GF-D8 (cell line): ENCODE results near the gene VSIG10L2.
"Not testable (repeated sequence)": the region's sequence is repeated elsewhere in the genome, so short reads cannot be mapped to it uniquely, and the experiment has no call there.

Experiments used
- DNase-seq: peaks from one replicate; lab custom pipeline; 2025; lab: John Stamatoyannopoulos, UW

The VSIG10L2 gene

DNA sequence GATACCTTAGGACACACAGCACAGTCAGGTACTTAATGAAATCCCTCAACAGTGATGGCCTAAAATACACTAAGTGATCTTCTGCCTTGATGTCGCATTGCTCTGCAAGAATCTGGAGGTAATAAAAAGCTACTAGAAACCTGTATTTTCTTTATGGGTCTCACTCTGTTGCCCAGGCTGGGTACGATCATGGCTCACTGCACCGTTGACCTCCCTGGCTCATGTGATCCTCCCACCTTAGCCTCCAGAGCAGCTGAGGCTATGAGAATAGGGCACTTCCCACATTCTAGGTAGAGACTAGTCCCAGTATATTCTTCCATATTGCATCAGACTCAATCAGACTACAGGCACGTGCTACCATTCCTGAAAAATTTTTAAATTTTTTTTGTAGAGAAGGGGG lies 21.7 kb downstream of the VSIG10L2 start:
- DNase-seq: no peak

DNA sequence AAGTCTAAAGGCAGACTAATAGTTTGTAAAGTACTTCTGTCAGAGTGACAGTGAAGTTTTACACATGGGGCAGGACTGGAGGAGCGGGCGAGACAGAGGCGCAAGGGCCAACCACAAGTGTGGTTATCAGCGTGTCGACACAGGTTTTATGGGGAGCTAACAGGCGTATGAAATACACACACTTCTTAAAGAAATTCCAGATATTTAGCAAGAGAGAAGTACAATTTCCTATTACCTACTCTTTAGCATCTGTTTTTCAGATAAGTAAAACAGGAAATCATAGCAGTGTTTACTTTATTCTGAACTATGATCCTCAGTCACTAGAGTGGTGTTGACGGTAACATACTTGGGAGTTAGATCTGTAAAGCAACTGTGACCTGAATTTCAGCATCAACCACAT lies 22.5 kb downstream of the VSIG10L2 start:
- DNase-seq: peak; percentile 98

DNA sequence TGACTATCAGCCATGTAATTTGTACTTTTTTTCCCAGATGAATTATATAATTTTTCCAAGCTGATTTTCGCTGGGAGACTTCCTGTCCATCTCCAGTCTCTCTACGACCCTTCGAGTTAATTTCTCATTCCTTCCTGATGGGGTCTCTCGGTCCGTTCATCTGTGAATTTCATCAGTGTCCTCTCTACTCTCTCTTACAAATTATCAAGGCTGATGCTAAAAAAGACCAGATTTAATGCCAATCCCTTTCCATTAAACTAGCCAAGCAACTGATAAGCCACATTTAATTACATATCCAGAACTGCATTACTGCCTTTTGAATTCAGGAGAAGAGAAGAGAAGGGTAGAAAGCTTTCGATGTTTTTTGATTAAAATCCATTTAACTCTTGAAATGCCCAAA lies 25.8 kb downstream of the VSIG10L2 start:
- DNase-seq: no peak

DNA sequence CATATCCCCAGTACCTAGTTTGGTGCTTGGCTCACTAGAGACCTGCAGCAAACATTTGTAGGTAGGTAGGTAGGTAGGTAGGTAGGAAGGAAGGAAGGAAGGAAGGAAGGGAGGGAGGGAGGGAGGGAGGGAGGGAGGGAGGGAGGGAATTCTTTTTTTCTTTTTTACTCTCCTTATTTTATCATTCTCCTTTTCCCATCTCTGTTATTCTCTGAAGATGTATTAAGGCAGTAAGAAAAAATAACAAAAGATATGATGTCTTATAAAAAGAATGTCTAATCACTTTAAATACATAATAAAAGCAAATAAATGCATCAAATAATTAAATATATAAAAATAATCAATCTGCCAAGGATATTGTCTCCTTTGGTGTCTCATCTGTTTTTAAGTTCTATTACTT lies 28.4 kb downstream of the VSIG10L2 start:
- DNase-seq: no peak

DNA sequence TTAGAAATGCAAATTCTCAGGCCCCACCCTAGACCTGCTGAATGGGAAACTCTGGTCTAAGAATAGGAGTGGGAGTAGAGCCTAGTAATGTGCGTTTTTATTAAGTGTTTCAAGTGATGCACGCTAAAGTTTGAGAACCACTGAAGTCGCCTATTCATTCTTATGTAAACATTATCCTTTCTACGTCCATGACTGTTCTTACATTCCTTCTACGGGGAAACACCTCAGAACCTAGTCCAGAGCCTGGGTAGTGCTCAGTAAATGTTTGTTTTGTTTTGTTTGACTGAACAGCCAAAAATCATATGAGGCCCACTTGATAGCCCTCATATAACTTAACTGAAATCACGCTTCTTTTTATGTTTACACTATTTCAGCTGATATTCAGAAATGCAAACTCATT lies 29.8 kb downstream of the VSIG10L2 start:
- no peak for DNase-seq

DNA sequence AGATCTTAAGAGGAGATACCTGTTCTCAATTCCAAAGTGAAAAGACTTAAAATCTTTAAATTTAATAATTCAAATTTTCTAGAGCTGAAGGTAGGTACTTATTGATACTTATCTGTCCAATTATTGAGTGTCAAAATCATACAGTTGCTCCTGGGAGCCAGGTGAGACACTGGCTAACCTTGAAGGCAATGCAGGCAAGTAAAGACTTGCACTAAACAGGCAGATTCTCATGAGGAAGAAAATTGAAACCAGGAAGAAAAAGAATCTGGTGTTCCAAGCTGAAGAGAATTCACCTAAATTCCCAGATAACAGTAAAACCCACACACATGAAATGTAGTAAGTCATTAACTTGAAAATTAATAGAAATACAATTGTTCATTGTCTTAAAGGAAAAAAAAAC lies 30.3 kb downstream of the VSIG10L2 start:
- no peak for DNase-seq

DNA sequence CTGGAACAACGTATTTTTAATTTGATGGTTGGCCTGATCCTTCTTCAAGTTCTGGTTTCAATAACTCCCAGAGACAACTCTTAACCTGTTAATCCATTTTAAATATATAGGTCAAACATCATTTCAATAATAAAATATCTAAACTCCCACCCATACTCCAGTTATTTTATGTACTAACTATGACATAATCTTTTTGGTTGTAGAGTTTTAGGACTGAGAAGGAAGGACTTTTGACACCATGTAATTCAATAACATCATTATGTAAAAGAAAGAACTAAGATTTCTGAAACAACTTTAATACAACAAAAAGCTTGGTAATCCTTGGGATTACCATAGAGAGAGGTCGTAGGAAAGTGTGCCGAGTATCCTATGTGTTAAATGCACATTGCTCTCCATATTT lies 31.5 kb downstream of the VSIG10L2 start:
- no peak for DNase-seq

DNA sequence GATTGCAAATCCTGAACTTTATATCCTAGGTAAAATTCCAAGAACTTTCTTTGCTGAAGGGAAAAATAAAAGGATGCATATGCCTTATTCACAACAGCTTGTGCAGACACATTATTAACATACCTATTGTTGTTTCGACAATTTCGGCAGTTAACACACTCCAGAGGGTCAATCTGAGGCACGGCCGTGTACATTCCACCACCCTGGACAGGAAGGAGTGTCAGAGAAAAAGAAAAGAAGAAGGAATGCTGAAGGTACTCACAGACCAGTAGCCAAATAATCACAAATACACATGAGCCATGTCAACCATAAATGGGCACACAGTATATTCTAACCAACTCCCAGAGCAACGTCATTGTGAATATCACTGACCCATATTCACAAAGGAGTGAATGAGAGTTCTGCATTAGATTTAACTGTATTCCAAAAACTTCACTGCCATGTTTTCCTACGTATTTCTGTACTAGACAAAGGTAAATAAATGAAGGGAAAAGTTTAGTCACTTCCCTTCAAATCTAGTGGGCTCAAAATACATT lies 32.4 kb downstream of the VSIG10L2 start:
- DNase-seq: no peak

DNA sequence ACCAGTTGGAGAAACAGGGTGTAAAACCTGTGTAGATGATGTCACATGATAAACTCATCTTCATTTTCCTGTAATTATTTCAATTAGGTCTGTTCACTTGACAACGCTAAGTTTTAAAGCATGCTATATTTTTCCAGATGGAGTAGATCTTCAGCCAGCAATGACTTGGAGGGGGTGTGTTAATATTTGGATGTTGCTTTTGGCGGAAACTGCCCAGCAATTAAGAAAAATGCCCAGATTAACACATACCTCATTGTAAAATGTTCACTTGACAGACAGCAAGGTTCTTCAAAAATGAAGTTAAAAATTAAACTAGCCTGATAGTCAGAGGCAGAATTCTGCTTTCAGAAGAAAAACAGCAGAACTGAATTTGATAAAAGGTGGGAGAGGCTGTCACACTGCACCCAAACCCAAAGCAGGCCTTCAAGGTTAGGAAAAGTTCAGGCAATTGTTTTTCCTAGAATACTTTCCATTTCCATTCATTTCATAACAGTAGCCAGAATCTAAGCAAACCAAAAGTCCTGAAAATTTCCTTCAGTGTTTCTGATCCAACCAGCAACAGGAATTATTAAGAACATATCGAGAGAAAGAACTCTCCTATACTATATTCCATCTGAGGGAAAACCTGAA lies 33.0 kb downstream of the VSIG10L2 start:
- DNase-seq: no peak

DNA sequence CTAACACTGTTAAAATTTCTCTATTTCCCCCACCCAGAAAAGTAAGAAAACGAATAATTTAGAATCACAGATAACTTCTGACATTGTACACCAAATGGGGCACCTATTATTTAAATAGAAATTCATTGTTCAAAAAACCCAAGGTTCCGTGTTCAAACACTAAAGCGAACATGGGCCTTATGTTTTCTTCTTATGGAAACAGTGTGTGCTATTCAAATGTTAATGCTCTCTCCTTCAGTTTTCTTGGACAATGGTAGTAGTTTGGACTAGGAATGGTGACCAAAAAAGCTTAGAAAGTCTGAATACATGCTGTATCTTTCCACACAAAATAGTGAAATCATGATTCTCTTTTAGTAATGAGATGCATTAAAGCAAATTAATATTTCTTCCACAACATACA lies 33.7 kb downstream of the VSIG10L2 start:
- no peak for DNase-seq

DNA sequence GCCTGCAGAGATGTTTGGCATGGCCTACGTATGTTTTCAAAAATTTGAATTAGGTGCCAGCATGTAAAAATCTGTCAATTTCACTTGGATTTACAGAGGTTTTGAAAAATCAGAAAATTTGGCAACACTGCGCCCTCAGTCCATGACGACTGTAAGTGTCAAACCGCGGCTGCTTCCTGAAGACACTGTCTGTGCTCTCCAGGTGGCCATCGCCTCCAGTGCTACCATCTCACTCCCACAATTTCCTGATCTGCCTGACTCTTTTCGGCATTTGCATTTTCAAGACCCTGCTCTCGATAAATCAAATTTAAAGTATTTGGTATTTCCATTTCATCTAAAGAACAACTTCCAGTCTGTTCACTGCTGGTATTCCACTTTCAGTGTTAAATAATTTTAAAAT lies 34.6 kb downstream of the VSIG10L2 start:
- no peak for DNase-seq

DNA sequence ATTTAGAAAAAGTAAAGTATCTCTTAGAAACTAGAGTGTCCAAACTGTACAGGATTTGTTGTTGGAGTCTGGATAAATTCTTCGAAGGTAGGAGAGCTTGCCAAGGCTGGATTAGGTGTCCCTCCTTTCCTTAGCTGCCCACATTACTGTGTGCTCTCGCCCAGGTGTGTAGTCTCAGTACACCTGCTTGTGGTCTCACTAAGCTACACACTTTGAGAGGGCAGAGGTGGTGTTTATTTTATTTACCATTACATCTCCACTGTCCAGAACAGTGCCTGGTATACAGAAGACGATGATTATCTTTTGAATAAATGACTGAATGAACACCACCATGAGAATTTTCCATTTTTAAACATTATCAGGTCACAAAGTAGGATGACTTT lies 36.5 kb downstream of the VSIG10L2 start:
- no peak for DNase-seq

DNA sequence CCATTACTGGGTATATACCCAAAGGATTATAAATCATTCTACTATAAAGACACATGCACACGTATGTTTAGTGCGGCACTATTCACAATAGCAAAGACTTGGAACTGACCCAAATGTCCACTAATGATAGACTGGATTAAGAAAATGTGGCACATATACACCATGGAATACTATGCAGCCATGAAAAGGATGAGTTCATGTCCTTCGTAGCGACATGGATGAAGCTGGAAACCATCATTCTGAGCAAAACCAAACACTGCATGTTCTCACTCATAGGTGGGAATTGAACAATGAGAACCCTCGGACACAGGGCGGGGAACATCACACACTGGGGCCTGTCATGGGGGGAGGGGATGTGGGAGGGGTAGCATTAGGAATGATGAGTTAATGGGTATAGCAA lies 40.1 kb downstream of the VSIG10L2 start:
- not testable (repeated sequence) for DNase-seq

DNA sequence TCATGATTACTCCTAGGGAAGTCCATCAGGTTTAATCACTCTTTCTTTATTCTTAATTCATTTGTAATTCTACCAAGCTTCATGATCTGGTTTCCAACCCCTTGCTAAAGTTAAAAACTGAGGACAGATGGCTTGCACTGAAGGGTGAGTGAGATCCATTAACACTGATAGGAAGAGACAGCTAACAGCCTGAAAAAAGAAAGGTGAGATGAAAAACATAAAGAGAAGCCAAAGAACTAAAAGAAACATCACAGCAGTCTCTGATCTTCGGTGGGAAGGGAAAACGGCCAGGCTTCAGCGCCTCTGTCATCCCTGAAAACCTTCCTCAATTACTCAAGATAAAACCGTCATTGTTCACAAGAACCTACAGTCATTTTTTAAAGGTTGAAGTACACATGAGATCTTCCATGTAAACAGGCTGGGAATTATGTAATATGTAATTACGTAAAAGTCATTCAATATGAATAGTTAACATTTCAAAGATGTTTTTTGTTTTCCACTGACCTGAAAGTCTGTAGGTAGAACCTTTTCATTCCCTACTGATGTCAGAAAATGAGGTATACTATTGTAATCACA lies 41.3 kb downstream of the VSIG10L2 start:
- no peak for DNase-seq

DNA sequence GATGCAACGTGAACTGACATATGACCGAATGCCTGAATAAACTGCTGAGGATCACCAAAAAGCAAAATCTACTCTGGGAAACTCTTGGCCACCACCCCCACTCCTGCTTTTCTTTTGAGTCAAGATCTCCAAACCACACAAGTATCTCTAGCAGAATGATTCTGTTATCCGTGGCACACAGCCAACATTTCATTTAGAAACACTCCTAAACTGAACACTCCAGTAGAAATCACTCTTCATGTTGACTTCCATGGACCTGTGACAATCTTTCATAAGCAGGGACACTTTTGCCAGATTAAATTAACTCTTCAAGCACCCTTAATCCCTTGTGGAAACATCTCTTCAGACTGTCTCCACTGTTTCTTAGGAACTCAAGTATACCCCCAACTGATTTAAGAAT lies 44.4 kb downstream of the VSIG10L2 start:
- DNase-seq: no peak

DNA sequence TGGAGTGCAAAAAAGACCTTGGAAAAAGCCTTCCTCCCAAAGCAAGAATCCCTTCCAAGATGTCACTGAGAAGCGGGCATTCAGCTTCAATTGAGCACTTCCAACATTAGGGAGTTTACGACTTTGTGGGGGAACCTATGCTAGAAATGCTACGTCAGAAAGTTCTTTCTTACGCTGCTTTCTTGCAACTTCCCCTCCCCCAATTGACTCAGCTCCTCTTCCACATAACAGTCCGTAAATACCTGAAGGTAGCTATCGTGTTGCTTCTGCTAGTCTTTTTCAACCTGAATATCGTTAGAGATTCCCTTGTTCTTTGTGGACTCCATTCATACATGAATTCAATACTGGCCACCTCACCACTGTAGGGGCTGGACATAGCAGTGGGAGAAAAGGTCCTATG lies 47.0 kb downstream of the VSIG10L2 start:
- no peak for DNase-seq

DNA sequence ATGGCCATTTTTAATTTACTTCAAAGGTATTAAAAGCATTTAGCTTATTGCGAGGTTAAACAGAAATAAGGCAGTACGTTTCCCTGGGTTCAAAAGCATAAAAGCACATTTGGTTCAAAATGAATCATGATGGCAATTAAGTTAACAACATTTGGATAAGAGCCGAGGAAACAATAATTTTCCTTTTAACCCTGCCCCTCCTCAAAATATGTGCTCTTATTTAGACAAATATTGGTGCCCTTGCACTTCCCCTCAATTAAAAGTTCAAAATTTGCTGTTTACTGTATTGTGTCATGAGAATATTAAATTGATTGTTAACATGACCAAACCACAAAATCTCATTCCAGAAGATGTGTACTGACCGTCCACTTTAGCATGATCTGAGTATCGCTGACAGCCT lies 48.7 kb downstream of the VSIG10L2 start:
- no peak for DNase-seq

DNA sequence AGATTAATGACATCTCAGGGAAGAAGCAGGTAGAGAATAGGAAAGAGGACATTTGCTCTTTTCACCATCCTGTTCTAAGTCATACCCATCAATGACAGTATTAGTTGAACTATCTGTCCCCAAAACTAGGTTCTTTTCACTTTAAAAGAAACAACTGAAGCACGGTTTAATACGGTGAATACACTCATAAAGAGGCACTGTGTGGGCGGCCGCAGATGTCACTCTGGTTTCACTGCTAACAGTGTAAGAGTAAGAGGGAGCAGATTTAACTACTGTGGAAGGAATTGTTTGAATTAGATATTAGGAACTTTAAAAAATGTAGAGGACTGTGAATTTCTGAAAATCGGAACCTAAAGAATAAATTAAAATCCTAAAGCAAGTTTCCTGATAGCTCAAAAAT lies 49.5 kb downstream of the VSIG10L2 start:
- no peak for DNase-seq

DNA sequence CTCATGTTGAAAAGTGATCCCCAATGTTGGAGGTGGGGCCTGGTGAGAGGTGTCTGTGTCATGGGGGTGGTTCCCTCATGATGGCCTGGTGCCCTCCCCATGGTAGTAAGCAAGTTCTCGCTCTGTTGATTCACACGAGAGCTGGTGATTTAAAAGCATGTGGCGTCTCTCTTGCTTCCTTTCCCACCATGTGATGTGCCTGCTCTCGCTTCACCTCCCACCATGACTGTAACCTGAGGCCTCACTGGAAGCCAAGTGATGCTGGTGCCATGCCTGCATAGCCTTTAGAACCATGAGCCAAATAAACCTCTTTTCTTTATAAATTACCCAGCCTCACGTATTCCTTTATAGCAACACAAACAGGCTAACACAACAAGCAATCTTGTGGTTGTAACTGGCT lies 52.4 kb downstream of the VSIG10L2 start:
- DNase-seq: no peak

DNA sequence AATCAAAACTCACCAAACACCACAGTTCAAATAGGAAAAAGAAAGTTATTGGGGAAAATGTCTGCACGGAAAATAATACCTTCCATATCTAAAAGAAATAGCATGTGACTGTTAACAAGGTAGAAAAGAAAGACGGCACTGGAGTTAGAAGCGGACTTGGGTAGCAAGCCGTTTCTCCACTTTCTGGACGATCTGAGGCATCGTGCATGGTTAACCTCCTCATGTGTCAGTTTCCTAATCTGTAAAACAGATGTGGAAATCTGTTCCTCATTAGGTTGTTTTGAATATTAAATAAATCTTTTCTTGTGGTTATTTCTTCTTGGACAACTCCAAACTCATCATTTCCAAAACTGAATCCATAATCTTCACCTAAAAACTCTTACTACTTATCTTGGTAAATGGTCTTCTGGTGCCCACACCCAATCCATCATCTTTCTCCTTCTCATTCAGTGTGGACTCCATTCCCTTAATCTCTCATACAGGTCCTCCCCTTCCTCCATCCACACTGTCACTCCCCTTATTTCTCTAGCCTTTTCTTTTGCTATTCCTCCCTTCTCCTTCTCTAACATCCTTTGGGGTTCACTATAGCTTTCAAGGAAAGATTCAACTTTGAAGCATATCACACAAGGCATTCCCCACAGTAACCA lies 53.5 kb downstream of the VSIG10L2 start:
- DNase-seq: no peak

DNA sequence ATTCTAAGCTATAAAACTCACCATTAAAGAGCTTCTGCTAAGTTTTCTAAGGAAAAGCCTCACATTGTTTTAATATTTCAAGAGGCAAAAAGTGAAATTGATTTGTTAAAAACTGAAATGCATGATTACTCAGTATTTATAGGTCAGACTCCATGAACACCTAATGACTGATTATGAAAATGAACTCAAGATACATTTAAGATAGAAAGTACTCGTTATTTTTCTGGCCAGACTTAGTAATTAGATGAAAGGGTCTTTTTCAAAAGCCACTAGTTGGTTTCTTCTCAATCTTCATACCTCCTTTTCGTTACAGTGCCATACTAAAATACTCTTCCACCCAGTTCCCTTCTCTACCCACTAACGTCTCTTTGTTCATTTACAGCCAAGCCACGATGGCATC lies 56.3 kb downstream of the VSIG10L2 start:
- DNase-seq: no peak
